DMS 273 (cell line): ENCODE results near the gene IQCE.
A peak's percentile ranks its signal among the peaks of the same experiment; 100 is the strongest.
"Not testable (repeated sequence)": the region's sequence is repeated elsewhere in the genome, so short reads cannot be mapped to it uniquely, and the experiment has no call there.

Experiments used
- DNase-seq: peaks from one replicate; lab custom pipeline; 2025; ENCODE audit not compliant: unreplicated experiment; lab: John Stamatoyannopoulos, UW

The IQCE gene

GRCh38 chr7:2520761-2521290 is 38.0 kb upstream of the IQCE start:
- no peak for DNase-seq

GRCh38 chr7:2521341-2521745 is 37.4 kb upstream of the IQCE start:
- DNase-seq: no peak

DNA sequence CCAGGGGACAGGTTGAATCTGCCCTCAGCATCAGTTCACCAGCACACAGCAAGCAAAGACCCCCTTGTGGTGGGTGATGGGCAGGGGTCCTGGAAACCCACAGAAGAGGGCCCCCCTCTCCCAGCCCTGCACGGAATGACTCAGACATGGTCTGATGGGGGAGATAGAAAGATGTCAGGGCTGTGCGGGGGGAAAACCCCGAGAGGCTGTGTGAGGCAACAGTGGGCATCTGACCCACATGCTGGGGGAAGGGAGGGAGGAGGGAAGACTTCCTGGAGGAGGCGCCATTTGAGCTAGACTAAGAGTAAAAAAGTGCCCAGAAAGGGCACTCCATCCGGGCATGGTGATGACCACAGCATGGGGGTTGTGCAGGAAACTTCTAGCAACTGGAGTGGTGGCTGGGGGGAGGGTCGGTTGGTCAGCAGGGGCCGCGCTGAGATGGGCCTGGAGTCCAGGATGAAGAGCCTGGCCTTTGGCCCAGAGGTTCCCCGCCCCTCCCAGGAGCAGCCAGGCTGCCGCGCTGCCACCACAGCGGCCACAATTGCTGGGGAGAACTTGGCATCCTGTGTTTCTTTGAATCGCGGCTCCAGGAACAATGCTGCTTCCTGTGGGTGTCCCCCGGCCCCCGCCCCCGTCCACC is 36.7 kb upstream of the IQCE start:
- DNase-seq: no peak

- DNase-seq: no peak
Observed at GRCh38 chr7:2522780-2523433, 35.9 kb upstream of the IQCE start.

- DNase-seq: no peak
Observed at GRCh38 chr7:2523461-2523936, 35.3 kb upstream of the IQCE start.

DNA sequence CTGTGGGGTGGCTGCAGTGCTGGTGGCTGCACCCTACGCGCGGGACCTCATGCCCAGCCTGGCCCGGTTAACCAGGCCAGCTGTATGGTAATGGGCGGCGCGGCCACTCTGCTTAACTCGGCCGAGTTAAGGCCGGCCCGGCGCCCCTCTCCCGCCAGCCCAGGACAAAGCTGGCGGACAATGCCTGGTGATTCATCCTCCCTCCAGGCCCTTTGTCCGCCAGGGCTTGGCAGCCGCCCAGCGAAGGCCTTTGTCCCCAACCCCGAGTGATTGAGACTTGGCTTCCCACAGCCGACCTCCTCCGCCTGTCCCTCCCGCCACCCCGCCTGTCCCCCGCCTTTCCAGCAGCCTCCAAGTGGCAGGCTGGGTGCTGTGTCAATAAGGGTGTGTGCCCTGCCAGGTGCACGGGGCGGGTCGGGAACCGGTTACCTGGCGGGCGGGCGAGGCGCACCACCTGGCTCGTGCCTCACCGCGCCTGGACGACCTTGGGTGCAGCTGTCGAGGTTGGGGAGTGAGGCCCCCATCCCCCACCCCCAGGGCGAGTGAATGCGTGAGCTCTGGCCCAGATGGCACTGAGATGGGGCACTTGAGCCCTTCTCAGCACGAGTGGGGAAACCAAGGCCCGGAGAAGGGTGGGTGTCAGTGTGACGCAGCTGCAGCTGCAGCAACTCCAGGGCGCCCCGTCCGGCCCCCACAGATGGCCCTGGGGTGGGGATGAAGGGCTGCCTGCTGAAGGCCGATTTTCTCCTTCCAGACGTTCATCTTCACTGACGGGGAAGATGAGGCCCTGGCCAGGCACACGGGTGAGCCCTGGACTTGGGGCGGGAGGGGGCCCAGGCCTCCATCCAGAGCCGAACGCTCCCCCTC is 34.6 kb upstream of the IQCE start:
- DNase-seq: peak; percentile 57

- DNase-seq: no peak
Observed at GRCh38 chr7:2524808-2525657, 33.7 kb upstream of the IQCE start.

- peak; percentile 81 for DNase-seq
Observed at GRCh38 chr7:2525658-2526630, 32.8 kb upstream of the IQCE start.

- DNase-seq: no peak
Observed at GRCh38 chr7:2526659-2527504, 31.9 kb upstream of the IQCE start.

DNA sequence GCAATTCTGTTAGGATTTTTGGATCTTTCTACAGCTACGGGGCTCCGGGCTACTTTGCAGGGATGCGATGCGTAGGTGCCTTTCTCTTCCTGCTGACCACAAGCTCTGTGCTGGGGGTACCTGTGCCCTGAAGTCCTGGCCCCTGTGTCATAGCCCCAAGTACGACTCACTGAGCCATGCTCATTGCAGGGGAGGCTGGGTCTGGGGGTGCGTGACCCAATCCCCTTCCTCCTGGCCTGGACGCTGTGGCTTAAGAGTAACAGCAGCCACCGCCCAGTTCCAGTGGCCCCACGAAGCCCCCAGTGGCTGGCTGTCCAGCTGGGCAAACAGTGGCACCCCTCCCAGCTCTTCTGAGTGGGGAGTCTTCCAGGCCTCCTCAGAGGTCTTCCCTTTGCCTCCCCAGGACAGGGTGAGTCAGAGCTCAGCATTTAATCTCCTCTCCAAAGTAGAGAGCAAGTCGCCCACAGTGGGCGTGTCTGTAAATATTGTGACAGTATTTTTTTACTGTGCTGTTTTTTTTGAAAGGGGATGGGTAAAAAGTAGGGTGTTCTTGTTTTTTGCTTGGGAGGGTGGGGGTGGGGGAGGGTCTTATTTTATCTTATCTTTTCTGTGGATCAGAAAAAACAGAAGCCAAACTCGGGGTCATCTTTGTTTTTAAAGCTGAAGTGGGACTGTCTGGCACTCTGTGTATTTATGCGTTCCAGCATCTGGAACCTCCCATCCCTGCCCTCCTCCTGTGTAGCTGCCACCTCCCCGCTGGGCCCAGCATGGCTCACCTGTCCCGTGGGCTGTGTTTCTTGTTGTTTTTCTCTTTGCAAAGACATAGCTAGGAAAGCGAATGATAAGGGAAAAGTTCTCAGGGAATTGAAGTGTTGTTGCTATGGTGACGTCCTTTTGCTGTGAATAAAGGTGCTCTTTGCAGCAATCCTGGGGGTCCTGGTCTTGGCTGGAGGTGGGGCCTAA is 31.0 kb upstream of the IQCE start:
- DNase-seq: peak; percentile 52

GRCh38 chr7:2528481-2529095 is 30.2 kb upstream of the IQCE start:
- DNase-seq: no peak

DNA sequence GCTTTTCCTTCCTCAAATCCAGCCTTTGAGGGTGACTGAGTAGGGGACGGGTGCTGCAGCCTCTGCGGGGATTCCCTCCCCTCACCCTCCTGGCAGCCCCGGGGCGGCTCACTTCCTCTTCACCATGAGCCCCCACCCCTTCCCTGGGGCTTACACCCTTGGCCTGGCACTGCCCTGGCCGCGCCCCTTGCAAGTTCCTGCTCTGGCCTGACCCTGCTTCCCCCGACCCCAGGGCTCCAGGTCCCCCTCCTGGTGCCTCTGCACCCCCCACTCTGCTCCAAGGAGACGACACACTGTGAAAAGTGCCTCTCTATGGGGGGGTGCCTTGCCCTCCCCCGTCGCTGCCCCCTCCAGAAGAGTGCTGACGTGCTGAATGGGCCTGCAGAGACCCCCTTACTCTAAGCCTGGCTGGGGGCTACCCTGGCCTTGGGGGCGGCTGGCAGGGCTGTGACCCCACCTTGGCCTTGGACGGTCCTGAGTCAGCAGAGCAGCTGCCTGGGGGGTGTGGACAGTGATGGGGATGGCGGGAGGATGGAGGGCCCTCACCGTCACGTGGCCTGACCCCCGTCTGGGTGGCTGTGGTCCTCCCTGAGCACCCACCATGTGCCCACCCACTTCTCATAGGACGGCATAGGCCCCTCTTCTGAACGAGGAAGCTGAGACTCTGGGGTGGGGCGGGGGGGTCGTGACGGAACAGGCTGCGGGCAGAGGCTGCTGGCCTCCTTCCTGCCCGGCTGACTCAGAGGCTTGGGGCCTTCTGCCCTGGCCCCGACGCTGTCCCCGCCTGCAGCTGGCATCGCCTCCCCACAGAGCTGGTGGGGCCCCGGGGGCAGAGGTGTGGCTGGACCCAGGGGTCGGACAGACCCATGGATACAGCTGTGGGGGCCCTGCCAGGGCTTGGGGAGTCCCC is 29.4 kb upstream of the IQCE start:
- DNase-seq: no peak

DNA sequence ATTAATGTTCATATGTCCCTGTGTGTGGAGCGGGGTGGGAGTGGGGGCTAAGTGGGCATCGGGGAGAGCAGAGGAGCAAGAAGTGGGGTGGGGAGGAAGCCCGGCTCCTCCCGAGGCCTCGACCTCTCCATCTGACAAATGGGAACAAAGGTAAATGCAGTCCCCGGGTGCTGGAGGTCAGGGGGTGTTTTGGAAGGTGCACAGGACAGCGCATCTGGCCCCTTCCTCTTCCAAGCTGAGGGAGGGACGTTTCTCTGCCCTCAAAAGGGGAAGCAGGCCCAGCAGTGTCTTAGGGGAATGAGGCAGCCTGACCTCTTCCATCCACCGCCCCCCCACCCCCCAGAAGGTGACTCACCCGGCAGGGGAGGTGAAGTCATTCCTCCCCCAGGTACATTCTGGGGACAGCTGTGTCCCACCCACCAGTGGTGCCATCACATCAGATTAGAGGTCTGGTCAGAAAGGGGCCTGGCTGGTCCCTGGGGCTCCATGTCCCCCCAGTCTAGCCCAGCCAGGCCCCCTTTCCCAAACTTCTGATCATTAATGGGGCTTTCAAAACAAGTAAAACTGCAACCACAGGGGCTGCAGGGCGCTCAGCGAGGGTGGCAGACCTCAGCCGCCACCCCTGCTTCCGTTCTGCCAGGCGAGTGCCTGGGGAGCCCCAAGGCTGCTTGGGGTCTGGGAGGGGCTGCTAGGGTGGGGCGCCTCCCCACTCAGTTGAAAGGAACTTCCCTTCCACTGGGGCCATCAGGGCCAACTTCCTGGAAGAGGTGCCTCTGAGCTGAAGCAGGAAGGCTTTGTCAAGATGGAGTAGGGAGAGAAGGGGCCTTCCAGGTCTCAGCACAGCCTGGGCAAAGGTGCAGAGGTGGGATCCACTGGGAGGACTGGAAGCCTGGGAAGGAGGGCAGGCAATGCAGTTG is 28.4 kb upstream of the IQCE start:
- DNase-seq: no peak

DNA sequence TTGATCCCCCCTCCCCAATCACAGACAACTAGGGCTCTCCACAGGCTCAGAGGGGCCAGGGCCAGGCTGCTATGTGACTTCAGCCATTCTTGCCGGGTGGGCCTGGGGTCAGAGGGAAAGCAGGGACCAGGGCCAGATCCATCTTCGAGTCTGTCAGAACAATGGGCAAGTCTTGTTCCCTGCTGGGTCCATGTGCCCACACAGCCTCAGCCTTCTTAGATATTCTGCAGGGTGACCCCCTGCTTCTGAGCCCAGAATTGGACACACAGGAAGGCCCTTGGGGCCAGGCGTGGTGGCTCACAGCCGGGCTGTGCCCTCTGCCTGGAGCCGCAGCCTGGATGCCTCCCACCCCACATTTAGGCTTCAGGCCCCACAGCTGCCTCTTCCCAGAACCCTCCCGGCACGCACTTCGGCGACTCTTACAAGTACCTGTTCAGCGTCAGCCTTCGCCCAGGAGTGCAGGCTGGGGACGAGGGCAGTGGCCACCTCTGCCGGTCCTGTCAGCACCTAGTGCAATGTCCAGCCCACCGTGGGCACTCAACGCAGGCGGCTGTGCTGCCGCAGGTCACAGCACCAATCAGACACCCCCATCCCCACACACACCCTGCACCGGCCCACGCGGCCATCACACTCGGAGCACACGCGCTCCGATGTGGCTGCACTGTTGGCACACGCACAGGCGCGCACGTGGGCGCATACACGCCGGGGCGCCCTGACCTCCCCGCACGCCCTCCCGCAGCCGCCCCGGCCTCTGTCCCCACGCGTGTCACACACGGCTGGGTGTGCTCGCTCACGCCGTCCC is 27.6 kb upstream of the IQCE start:
- not testable (repeated sequence) for DNase-seq
